ENCODE measurements around the gene FTO. TPM values are rescaled to one million over a fixed set of nuclear protein-coding genes. Genes with fewer than 3 reads are reported as not detected.

Gene FTO
- total RNA-seq, 2 donors from 2014 or later: 47.5 to 50.4 TPM

DNA sequence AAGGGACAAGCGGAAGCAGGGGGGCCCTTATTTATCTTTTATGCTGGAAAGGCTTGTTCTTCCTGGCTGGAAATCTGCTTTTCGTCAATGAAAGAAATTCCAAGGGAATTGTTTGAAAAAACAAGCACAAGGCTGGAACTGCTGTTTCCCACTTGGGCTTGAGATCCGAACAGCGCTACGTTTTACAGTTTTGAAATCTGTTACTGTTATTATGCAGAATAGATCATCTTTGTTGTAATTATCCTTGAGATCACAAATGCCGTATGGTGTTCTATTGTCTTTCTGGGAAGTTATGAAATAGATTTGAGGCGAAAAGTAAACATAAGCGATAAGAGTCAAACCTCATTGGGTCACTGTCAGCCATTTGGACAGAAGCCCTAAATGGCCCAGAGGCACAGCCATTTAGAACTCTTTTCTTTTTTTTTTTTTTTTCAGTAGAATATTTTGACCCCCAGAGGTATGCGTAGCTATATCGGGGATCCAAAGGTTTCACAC lies 359.4 kb downstream of the FTO start:
- no peak for ATAC-seq
- no peak for DNase-seq
- WGBS, 2 donors: 67 to 82% methylated on average over 10 of the region's 10 CpGs

DNA sequence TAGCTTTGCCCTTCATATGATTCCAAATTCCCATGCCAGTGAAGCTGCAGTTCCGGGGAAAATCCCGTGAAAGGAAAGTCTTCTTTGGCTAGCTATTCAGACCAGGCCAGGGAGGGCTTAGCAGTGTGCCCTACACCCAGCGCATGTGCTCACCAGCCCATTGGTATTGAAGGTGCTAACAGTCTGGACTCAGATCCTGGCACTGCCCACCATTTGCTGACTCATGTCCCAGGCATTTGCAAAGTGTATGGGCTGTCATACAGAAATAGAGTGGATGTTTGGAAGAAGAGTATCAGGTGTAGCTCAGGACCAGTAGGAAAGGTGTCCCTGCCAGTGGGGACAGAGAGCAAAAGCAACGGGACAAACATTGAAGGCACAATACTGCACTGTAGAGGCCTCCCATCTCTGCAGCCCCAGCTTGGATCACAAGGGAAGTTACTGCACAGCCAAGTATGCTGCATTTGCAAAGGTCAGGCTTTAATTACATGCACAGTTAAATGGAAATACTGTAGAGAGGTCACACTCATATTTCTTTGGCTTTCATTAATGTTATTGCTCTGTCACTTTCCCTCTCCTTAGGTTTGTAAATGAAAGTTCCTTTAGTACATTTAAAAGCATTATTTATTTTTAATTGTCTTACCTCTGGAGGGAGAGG lies 362.6 kb downstream of the FTO start:
- peak in 3 of 4 donors; percentile 14 to 24 (median 21) for DNase-seq
- no peaks in the 10 kb centered on the region for H3K9me3 ChIP-seq
- no peaks in the 10 kb centered on the region for H3K4me1 ChIP-seq
- intact Hi-C loops (cut with DNase I): no loop called here
- H3K36me3 ChIP-seq (replicated peaks in 1 of 2; ENCODE audit: insufficient read depth in 1 of 2, low read depth in 2 of 2): no peaks in the 10 kb centered on the region
- no peak overlapping the region for H3K27ac ChIP-seq
- 81 to 91% methylated on average over 4 of the region's 4 CpGs for WGBS, 2 donors
- no peak for ATAC-seq
- H3K27me3 ChIP-seq: no peaks in the 10 kb centered on the region
- TF ChIP-seq, protein P1, sequence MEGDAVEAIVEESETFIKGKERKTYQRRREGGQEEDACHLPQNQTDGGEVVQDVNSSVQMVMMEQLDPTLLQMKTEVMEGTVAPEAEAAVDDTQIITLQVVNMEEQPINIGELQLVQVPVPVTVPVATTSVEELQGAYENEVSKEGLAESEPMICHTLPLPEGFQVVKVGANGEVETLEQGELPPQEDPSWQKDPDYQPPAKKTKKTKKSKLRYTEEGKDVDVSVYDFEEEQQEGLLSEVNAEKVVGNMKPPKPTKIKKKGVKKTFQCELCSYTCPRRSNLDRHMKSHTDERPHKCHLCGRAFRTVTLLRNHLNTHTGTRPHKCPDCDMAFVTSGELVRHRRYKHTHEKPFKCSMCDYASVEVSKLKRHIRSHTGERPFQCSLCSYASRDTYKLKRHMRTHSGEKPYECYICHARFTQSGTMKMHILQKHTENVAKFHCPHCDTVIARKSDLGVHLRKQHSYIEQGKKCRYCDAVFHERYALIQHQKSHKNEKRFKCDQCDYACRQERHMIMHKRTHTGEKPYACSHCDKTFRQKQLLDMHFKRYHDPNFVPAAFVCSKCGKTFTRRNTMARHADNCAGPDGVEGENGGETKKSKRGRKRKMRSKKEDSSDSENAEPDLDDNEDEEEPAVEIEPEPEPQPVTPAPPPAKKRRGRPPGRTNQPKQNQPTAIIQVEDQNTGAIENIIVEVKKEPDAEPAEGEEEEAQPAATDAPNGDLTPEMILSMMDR (IDR thresholded peaks at IDR 0.05): no peak
- TF ChIP-seq POLR2A (IDR thresholded peaks at IDR 0.05): no peak
- H3K4me3 ChIP-seq: no peak overlapping the region

More for the DNA sequence above, 359.4 kb downstream of the FTO start:
- no peaks in the 10 kb centered on the region for H3K27me3 ChIP-seq
- no peaks in the 10 kb centered on the region for H3K36me3 ChIP-seq (replicated peaks in 1 of 2; ENCODE audit: insufficient read depth in 1 of 2, low read depth in 2 of 2)
- TF ChIP-seq POLR2A (IDR thresholded peaks at IDR 0.05): no peak
- TF ChIP-seq, protein P1 (IDR thresholded peaks at IDR 0.05): no peak
- no peak overlapping the region for H3K4me3 ChIP-seq
- no peak overlapping the region for H3K27ac ChIP-seq
- H3K4me1 ChIP-seq: no peaks in the 10 kb centered on the region
- H3K9me3 ChIP-seq: no peaks in the 10 kb centered on the region
- intact Hi-C loops (cut with DNase I): no loop called here

GRCh38 chr16:54067322-54068065 lies 363.5 kb downstream of the FTO start:
- H3K4me3 ChIP-seq: no peak overlapping the region
- no peak for ATAC-seq
- no peaks in the 10 kb centered on the region for H3K4me1 ChIP-seq
- DNase-seq: no peak
- no peak overlapping the region for H3K27ac ChIP-seq
- H3K9me3 ChIP-seq: no peaks in the 10 kb centered on the region
- 95 to 96% methylated on average over 8 of the region's 8 CpGs for WGBS, 2 donors
- no peak for TF ChIP-seq POLR2A (IDR thresholded peaks at IDR 0.05)
- TF ChIP-seq, protein P1 (IDR thresholded peaks at IDR 0.05): no peak
- intact Hi-C loops (cut with DNase I): no loop called here
- no peaks in the 10 kb centered on the region for H3K36me3 ChIP-seq (replicated peaks in 1 of 2; ENCODE audit: insufficient read depth in 1 of 2, low read depth in 2 of 2)
- H3K27me3 ChIP-seq: no peaks in the 10 kb centered on the region

DNA sequence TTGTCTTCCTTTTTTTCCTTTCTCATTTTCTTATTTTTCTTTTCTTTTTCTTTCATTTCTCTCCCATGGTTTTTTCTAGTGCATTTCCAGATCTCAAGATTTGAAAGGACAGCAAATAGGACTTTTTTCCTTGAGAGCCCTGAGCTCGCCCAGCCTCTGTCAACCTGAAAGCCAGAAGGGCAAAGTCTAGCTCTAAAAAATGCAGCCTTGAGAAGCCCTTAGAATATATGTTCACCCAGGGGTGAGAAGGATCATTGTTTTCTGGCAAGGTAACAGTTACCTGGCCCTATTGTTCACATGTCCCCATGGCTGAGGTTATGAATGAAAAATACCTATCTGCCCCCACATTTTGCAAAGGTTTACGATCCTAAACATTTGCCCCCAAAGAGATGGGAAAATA lies 364.3 kb downstream of the FTO start:
- Histone ChIP-seq H3K27ac (no peak overlapping the region), H3K9me3 (no peaks in the 10 kb centered on the region), H3K4me3 (no peak overlapping the region), H3K4me1 (no peaks in the 10 kb centered on the region), H3K27me3 (no peaks in the 10 kb centered on the region), H3K36me3 (replicated peaks in 1 of 2; ENCODE audit: insufficient read depth in 1 of 2, low read depth in 2 of 2) (no peaks in the 10 kb centered on the region)
- no peak for DNase-seq
- TF ChIP-seq POLR2A (IDR thresholded peaks at IDR 0.05): no peak
- TF ChIP-seq, protein P1 (IDR thresholded peaks at IDR 0.05): no peak
- WGBS, 2 donors: 73 to 82% methylated on average over 2 of the region's 2 CpGs
- intact Hi-C loops (cut with DNase I): no loop called here
- no peak for ATAC-seq
